Transverse colon (tissue), 4 donors: ENCODE results near the gene LEKR1. TPM values are rescaled to one million over a fixed set of nuclear protein-coding genes. Genes with fewer than 3 reads are reported as not detected.

Experiments used
- DNase-seq: peaks from one replicate; pipeline ENCODE4 v3.0.0-alpha.2; 2019
- H3K27ac ChIP-seq, 4 donors: fragments of 200-600 bp; sonication (generic); 2 replicates each; pipeline ENCODE4 v1.5.1; 2016 to 2018; ENCODE audit warnings: inconsistent platforms in 4 of 4
- H3K27me3 ChIP-seq: fragments of 200-600 bp; sonication (generic); 2 replicates; pipeline ENCODE4 v1.5.1; 2017; ENCODE audit warnings: inconsistent platforms
- H3K36me3 ChIP-seq, 4 donors: fragments of 200-600 bp; sonication (generic); 2 replicates each; pipeline ENCODE4 v1.5.1; 2017 to 2019; ENCODE audit warnings: inconsistent platforms in 4 of 4
- H3K4me1 ChIP-seq, 4 donors: fragments of 200-600 bp; sonication (generic); 2 replicates each; pipeline ENCODE4 v1.5.1; 2017 to 2020; ENCODE audit warnings: inconsistent platforms in 4 of 4
- H3K4me3 ChIP-seq, 4 donors: fragments of 200-600 bp; sonication (generic); 1 replicate in 1 of 4; 2 replicates in 3 of 4; pipeline versions ENCODE4 v1.5.1 to v1.6.1; 2017 to 2019; ENCODE audit warnings: inconsistent platforms in 4 of 4
- H3K9me3 ChIP-seq, 2 donors: fragments of 200-600 bp; sonication (generic); 2 replicates each; pipeline ENCODE4 v1.5.1; 2017 to 2019; ENCODE audit warnings: inconsistent platforms in 2 of 2
- EP300 ChIP-seq: sonication (generic); formaldehyde crosslinking; IDR thresholded peaks from one replicate; pipeline ENCODE4 v1.6.1; 2017; ENCODE audit warnings: antibody characterized with exemption, low read depth
- POLR2A ChIP-seq: fragments of 450-650 bp; IDR thresholded peaks from one replicate; pipeline ENCODE4 v1.6.1; 2016; ENCODE audit warnings: antibody characterized with exemption, mild to moderate bottlenecking, moderate library complexity
- POLR2AphosphoS5 ChIP-seq, 3 donors: sonication (generic); formaldehyde crosslinking; IDR thresholded peaks; one replicate each; pipeline ENCODE4 v1.6.1; 2016; ENCODE audit warnings: antibody characterized with exemption in 3 of 3
- WGBS, 2 donors: methylation state at CpG; one replicate each; pipeline ENCODE4 v1.1.5; 2018; ENCODE audit warnings: low coverage in 1 of 2; 5-methylcytosine and 5-hydroxymethylcytosine counted together
- in situ Hi-C, 4 donors: fragments of 200-750 bp; cut with MboI; loops; one replicate each; pipeline versions ENCODE4 v1.15.0 to v1.15.1; 2017; ENCODE audit warnings: low sequenced_read_pairs in 3 of 4, low pct_ligation_motif_present in 1 of 4, low pct_unique_long_range_greater_than_20kb in 1 of 4
- intact Hi-C: fragments of 100-400 bp; cut with DNase I; formaldehyde crosslinking; loops from one replicate; pipeline ENCODE4 v1.15.1; 2023; ENCODE audit warnings: low total_unique reads
- total RNA-seq, 4 donors: library from RNA; depleted of rRNA; stranded (reverse); fragments of >200 nt; gene quantifications; one replicate each; pipeline ENCODE4 v1.1.0, GENCODE V29; 2016
- TF ChIP-seq, protein P1 (sequence below), 5 experiments: fragments of 200-600 bp in 3 of 5; fragments of 450-650 bp in 2 of 5; sonication (generic) in 3 of 5; IDR thresholded peaks; 1 replicate in 2 of 5; 2 replicates in 3 of 5; pipeline ENCODE4 v1.5.1; 2016 to 2017; ENCODE audit warnings: antibody characterized with exemption in 5 of 5, inconsistent platforms in 3 of 5, mild to moderate bottlenecking in 2 of 5, moderate library complexity in 1 of 5

LEKR1 gene
- total RNA-seq, 4 donors from 2014 or later = 0.40 to 3.3 (median 0.96) TPM; not detected in 1

GRCh38 chr3:156790156-156790555 is 36.0 kb upstream of the LEKR1 start:
- Histone ChIP-seq H3K4me3 (no peak overlapping the region), H3K27me3 (no peaks in the 10 kb centered on the region), H3K4me1 (no peaks in the 10 kb centered on the region), H3K27ac (no peak overlapping the region), H3K36me3 (no peaks in the 10 kb centered on the region), H3K9me3 (no peaks in the 10 kb centered on the region)
- in situ Hi-C loops (no loop called here), intact Hi-C loops (no loop called here)
- DNase-seq = no peak
- TF ChIP-seq POLR2A = no peak
- no peak for TF ChIP-seq EP300
- TF ChIP-seq, protein P1, sequence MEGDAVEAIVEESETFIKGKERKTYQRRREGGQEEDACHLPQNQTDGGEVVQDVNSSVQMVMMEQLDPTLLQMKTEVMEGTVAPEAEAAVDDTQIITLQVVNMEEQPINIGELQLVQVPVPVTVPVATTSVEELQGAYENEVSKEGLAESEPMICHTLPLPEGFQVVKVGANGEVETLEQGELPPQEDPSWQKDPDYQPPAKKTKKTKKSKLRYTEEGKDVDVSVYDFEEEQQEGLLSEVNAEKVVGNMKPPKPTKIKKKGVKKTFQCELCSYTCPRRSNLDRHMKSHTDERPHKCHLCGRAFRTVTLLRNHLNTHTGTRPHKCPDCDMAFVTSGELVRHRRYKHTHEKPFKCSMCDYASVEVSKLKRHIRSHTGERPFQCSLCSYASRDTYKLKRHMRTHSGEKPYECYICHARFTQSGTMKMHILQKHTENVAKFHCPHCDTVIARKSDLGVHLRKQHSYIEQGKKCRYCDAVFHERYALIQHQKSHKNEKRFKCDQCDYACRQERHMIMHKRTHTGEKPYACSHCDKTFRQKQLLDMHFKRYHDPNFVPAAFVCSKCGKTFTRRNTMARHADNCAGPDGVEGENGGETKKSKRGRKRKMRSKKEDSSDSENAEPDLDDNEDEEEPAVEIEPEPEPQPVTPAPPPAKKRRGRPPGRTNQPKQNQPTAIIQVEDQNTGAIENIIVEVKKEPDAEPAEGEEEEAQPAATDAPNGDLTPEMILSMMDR (IDR thresholded peaks at IDR 0.05) = no peak
- TF ChIP-seq POLR2AphosphoS5 (IDR thresholded peaks at IDR 0.05) = no peak

DNA sequence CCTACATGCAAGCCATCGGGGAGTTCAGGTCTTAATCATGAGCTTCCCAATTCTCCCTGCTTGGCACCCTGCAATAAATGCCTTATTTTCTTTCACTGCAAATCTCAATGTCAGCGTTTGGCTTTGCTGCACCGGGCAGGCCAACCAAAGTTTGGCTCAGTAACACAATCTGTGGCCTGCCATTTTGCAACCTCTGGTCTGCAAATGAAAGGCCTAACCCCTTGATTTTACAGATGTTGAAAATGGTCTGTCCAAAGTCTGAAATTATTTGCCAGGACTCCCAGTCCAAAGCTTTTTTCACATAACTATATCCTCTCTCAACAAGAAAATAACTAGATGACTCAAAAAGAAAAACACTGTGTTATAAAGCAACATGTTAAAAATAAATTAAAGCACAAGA is 34.0 kb upstream of the LEKR1 start:
- TF ChIP-seq POLR2A (no peak), EP300 (no peak), POLR2AphosphoS5 (IDR thresholded peaks at IDR 0.05) (no peak)
- TF ChIP-seq, protein P1 (IDR thresholded peaks at IDR 0.05) = no peak
- Histone ChIP-seq H3K4me1 (no peaks in the 10 kb centered on the region), H3K27ac (no peak overlapping the region), H3K36me3 (no peaks in the 10 kb centered on the region), H3K4me3 (no peak overlapping the region), H3K27me3 (no peaks in the 10 kb centered on the region), H3K9me3 (no peaks in the 10 kb centered on the region)
- intact Hi-C loops = no loop called here
- WGBS, 2 donors = 80 to 92% methylated on average over 1 to 3 of the region's 3 CpGs
- in situ Hi-C loops = no loop called here
- DNase-seq = no peak

DNA sequence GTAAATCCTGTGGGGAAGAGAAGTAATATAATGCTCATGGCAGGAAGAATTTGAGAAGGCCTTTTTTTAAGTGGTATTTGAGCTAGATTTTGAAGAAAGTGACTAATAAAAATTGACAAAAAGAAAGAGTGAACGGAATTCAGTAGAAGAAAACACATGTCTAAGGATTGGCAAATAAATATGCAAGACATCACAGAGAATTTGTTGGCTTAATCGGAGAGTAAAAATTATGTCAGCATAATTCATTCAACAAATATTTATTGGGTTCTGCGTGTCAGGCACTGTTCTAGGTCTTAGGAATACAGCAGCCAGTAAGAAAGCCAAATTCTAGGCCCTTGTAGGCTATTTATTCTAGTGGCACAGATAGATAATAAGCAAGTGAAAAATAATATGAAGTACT is 33.6 kb upstream of the LEKR1 start:
- in situ Hi-C loops = no loop called here
- DNase-seq = no peak
- Histone ChIP-seq H3K27ac (no peak overlapping the region), H3K27me3 (no peaks in the 10 kb centered on the region), H3K36me3 (no peaks in the 10 kb centered on the region), H3K4me1 (no peaks in the 10 kb centered on the region), H3K9me3 (no peaks in the 10 kb centered on the region), H3K4me3 (no peak overlapping the region)
- WGBS, 2 donors = 62% methylated on average over 3 of the region's 3 CpGs
- intact Hi-C loops = no loop called here
- TF ChIP-seq, protein P1 (IDR thresholded peaks at IDR 0.05) = no peak
- TF ChIP-seq POLR2AphosphoS5 (IDR thresholded peaks at IDR 0.05) (no peak), POLR2A (no peak), EP300 (no peak)

DNA sequence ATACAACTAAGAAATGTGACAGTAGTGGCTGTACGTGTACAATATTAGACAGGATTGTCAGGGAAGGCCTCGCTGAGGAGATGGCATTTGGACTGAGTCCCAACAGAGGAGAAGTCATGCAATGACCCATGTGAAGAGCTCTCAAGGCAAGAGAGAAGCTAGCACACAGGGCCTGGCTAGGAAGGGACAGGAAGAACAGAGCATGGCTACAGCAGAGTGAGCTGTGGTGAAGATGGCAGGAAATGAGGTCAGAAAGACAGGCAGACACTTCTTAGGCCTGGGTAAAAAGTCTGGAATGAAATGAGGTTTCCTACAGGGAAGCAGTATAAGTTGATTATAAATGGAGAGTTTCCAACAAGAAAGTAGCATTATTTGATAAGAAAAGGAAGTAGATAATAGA is 33.2 kb upstream of the LEKR1 start:
- no peak overlapping the region for H3K27ac ChIP-seq

More for the DNA sequence above, 33.2 kb upstream of the LEKR1 start:
- no peak for TF ChIP-seq EP300
- TF ChIP-seq POLR2A = no peak
- no peak for TF ChIP-seq POLR2AphosphoS5 (IDR thresholded peaks at IDR 0.05)
- TF ChIP-seq, protein P1 (IDR thresholded peaks at IDR 0.05) = no peak
- Histone ChIP-seq H3K27me3 (no peaks in the 10 kb centered on the region), H3K9me3 (no peaks in the 10 kb centered on the region), H3K4me1 (no peaks in the 10 kb centered on the region), H3K36me3 (no peaks in the 10 kb centered on the region), H3K4me3 (no peak overlapping the region)
- DNase-seq = no peak
- in situ Hi-C loops = no loop called here
- intact Hi-C loops = no loop called here
- 90 to 96% methylated on average over 2 of the region's 2 CpGs for WGBS, 2 donors
